HEK293 (cell line): ENCODE data around the gene CEP68.

ENCODE experiments used
- FEZF1 ChIP-seq: fragments of 450-650 bp; formaldehyde crosslinking; IDR thresholded peaks from 2 replicates; pipeline ENCODE4 v1.5.1; 2016; ENCODE audit warnings: missing biosample characterization, missing genetic modification characterization
- KLF1 ChIP-seq: fragments of 450-650 bp; formaldehyde crosslinking; IDR thresholded peaks from 2 replicates; pipeline ENCODE4 v1.5.1; 2016; ENCODE audit warnings: missing biosample characterization, missing genetic modification characterization
- OVOL3 ChIP-seq: fragments of 450-650 bp; formaldehyde crosslinking; IDR thresholded peaks from 2 replicates; pipeline ENCODE4 v1.5.1; 2016; ENCODE audit warnings: missing biosample characterization, missing genetic modification characterization
- SALL2 ChIP-seq: fragments of 450-650 bp; formaldehyde crosslinking; IDR thresholded peaks from 2 replicates; pipeline ENCODE4 v1.5.0; 2017; ENCODE audit warnings: missing biosample characterization, mild to moderate bottlenecking, missing genetic modification characterization, borderline replicate concordance
- WT1 ChIP-seq: fragments of 450-650 bp; formaldehyde crosslinking; IDR thresholded peaks from 2 replicates; pipeline ENCODE4 v1.5.1; 2016; ENCODE audit warnings: missing biosample characterization, missing genetic modification characterization
- YY1 ChIP-seq: fragments of 450-650 bp; formaldehyde crosslinking; IDR thresholded peaks from 2 replicates; pipeline ENCODE4 v1.5.1; 2018; ENCODE audit warnings: missing biosample characterization, missing genetic modification characterization
- ZBTB20 ChIP-seq: fragments of 450-650 bp; formaldehyde crosslinking; IDR thresholded peaks from 2 replicates; pipeline ENCODE4 v1.5.1; 2016; ENCODE audit warnings: missing biosample characterization, missing genetic modification characterization
- ZBTB21 ChIP-seq: fragments of 450-650 bp; formaldehyde crosslinking; IDR thresholded peaks from 2 replicates; pipeline ENCODE4 v1.5.1; 2017; ENCODE audit warnings: missing biosample characterization, missing genetic modification characterization
- ZBTB48 ChIP-seq: fragments of 450-650 bp; formaldehyde crosslinking; IDR thresholded peaks from 2 replicates; pipeline ENCODE4 v1.5.1; 2016; ENCODE audit warnings: missing biosample characterization, missing genetic modification characterization
- ZNF146 ChIP-seq: fragments of 450-650 bp; formaldehyde crosslinking; IDR thresholded peaks from 2 replicates; pipeline ENCODE4 v1.5.1; 2016; ENCODE audit warnings: missing biosample characterization, missing genetic modification characterization
- ZNF174 ChIP-seq: fragments of 450-650 bp; formaldehyde crosslinking; IDR thresholded peaks from 2 replicates; pipeline ENCODE4 v1.5.0; 2017; ENCODE audit warnings: missing biosample characterization, mild to moderate bottlenecking, missing genetic modification characterization
- ZNF2 ChIP-seq: fragments of 450-650 bp; formaldehyde crosslinking; IDR thresholded peaks from 2 replicates; pipeline ENCODE4 v1.5.1; 2016; ENCODE audit warnings: missing biosample characterization, missing genetic modification characterization
- ZNF239 ChIP-seq: fragments of 450-650 bp; formaldehyde crosslinking; IDR thresholded peaks from 2 replicates; pipeline ENCODE4 v1.5.1; 2016; ENCODE audit warnings: missing biosample characterization, missing genetic modification characterization
- ZNF514 ChIP-seq: fragments of 450-650 bp; formaldehyde crosslinking; IDR thresholded peaks from 2 replicates; pipeline ENCODE4 v1.5.1; 2016; ENCODE audit warnings: missing biosample characterization, missing genetic modification characterization
- ZNF549 ChIP-seq: fragments of 450-650 bp; IDR thresholded peaks from 2 replicates; pipeline ENCODE4 v1.5.1; 2018; ENCODE audit warnings: missing biosample characterization, missing genetic modification characterization, mild to moderate bottlenecking, inconsistent platforms, moderate library complexity
- ZXDB ChIP-seq: fragments of 450-650 bp; formaldehyde crosslinking; IDR thresholded peaks from 2 replicates; pipeline ENCODE4 v1.5.1; 2016; ENCODE audit warnings: missing biosample characterization, missing genetic modification characterization
- TF ChIP-seq, protein P1 (sequence below): fragments of 450-650 bp; formaldehyde crosslinking; IDR thresholded peaks from 2 replicates; pipeline ENCODE4 v1.5.1; 2016; ENCODE audit warnings: missing biosample characterization, missing genetic modification characterization, borderline replicate concordance
- TF ChIP-seq, protein P2 (sequence below): fragments of 450-650 bp; formaldehyde crosslinking; IDR thresholded peaks from 2 replicates; pipeline ENCODE4 v1.5.1; 2017; ENCODE audit warnings: missing biosample characterization, missing genetic modification characterization
- TF ChIP-seq, protein P3 (sequence below): fragments of 450-650 bp; formaldehyde crosslinking; optimal IDR thresholded peaks from 2 replicates; pipeline ENCODE3; 2016; ENCODE audit warnings: missing biosample characterization, mild to moderate bottlenecking, missing genetic modification characterization
- TF ChIP-seq, protein P4 (sequence below): fragments of 450-650 bp; formaldehyde crosslinking; IDR thresholded peaks from 2 replicates; pipeline ENCODE4 v1.5.1; 2016; ENCODE audit warnings: missing biosample characterization, missing genetic modification characterization
- TF ChIP-seq, protein P5 (sequence below): fragments of 450-650 bp; formaldehyde crosslinking; IDR thresholded peaks from 2 replicates; pipeline ENCODE4 v1.5.1; 2016; ENCODE audit warnings: missing biosample characterization, missing genetic modification characterization, low read depth
- TF ChIP-seq, protein P6 (sequence below): fragments of 450-650 bp; formaldehyde crosslinking; IDR thresholded peaks from 2 replicates; pipeline ENCODE4 v1.5.1; 2016; ENCODE audit warnings: missing biosample characterization, missing genetic modification characterization
- TF ChIP-seq, protein P7 (sequence below): fragments of 450-650 bp; formaldehyde crosslinking; IDR thresholded peaks from 2 replicates; pipeline ENCODE4 v1.5.1; 2016; ENCODE audit warnings: missing biosample characterization, missing genetic modification characterization
- TF ChIP-seq, protein P8 (sequence below): fragments of 450-650 bp; formaldehyde crosslinking; IDR thresholded peaks from 2 replicates; pipeline ENCODE4 v1.5.1; 2017; ENCODE audit warnings: missing biosample characterization, missing genetic modification characterization

Gene CEP68

DNA sequence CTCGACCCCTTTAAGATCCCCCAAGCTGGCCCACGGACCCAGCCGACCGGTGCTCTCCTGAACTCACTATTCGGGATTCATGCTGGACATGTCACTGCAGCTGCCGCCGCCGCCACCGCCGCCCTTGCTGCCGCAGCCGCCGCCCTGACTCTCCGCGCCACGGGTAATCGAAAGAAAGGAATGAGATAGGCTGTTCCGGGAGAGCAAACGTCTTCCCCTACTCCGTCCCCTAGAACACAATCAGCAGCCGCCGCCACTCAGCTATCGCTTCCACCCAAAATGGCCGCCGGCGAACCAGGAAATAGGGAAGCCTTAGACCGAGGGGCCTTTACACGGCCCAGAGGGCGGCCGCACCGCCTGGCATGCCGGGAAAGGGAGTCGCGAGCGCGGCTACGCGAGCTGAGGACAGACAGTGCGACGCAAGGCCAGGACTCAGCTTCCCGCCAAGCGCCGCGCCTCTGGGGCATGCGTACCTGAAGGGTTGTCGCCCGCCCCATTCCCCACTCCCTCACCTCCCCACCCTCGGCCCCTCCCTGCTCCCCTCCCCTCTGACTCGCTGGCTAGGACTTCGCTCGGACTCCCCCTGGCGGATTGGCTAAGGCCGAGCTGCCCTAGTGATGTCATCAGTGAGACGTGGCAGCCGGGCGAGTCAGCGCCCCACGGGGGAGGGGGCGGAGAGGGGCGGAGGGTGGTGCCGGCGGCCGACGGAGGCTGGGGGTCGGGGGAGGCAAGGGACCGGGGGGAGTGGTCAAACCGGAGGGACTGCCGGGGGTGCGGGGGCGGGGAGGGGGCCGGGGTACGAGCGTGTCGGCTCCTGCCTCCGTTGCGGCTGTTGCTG is 73.8 kb downstream of the CEP68 start, which contains the start of gene RAB1A (continued):
- TF ChIP-seq ZNF239 (no peak), ZNF514 (tag by site-specific recombination) (no peak), ZBTB48 (peak; percentile 83), ZNF2 (tag by site-specific recombination) (peak; percentile 50; the same call in 1 of the 2 replicates), ZBTB21 (tag by site-specific recombination) (peak; percentile 89), SALL2 (tag by site-specific recombination) (no peak), ZBTB20 (peak; percentile 42; the same call in 1 of the 2 replicates), OVOL3 (tag by site-specific recombination) (no peak), KLF1 (tag by site-specific recombination) (peak; percentile 73), ZNF174 (no peak), YY1 (tag by site-specific recombination) (peak; percentile 86), ZNF549 (tag by site-specific recombination) (no peak), ZXDB (tag by site-specific recombination) (peak; percentile 93), FEZF1 (peak; percentile 44; the same call in 1 of the 2 replicates), ZNF146 (no peak), WT1 (tag by site-specific recombination) (peak; percentile 77)
- TF ChIP-seq, protein P1, sequence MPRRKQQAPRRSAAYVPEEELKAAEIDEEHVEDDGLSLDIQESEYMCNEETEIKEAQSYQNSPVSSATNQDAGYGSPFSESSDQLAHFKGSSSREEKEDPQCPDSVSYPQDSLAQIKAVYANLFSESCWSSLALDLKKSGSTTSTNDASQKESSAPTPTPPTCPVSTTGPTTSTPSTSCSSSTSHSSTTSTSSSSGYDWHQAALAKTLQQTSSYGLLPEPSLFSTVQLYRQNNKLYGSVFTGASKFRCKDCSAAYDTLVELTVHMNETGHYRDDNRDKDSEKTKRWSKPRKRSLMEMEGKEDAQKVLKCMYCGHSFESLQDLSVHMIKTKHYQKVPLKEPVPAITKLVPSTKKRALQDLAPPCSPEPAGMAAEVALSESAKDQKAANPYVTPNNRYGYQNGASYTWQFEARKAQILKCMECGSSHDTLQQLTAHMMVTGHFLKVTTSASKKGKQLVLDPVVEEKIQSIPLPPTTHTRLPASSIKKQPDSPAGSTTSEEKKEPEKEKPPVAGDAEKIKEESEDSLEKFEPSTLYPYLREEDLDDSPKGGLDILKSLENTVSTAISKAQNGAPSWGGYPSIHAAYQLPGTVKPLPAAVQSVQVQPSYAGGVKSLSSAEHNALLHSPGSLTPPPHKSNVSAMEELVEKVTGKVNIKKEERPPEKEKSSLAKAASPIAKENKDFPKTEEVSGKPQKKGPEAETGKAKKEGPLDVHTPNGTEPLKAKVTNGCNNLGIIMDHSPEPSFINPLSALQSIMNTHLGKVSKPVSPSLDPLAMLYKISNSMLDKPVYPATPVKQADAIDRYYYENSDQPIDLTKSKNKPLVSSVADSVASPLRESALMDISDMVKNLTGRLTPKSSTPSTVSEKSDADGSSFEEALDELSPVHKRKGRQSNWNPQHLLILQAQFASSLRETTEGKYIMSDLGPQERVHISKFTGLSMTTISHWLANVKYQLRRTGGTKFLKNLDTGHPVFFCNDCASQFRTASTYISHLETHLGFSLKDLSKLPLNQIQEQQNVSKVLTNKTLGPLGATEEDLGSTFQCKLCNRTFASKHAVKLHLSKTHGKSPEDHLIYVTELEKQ (tag by site-specific recombination) = no peak
- TF ChIP-seq, protein P2, sequence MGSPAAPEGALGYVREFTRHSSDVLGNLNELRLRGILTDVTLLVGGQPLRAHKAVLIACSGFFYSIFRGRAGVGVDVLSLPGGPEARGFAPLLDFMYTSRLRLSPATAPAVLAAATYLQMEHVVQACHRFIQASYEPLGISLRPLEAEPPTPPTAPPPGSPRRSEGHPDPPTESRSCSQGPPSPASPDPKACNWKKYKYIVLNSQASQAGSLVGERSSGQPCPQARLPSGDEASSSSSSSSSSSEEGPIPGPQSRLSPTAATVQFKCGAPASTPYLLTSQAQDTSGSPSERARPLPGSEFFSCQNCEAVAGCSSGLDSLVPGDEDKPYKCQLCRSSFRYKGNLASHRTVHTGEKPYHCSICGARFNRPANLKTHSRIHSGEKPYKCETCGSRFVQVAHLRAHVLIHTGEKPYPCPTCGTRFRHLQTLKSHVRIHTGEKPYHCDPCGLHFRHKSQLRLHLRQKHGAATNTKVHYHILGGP (tag by site-specific recombination) = no peak
- TF ChIP-seq, protein P3, sequence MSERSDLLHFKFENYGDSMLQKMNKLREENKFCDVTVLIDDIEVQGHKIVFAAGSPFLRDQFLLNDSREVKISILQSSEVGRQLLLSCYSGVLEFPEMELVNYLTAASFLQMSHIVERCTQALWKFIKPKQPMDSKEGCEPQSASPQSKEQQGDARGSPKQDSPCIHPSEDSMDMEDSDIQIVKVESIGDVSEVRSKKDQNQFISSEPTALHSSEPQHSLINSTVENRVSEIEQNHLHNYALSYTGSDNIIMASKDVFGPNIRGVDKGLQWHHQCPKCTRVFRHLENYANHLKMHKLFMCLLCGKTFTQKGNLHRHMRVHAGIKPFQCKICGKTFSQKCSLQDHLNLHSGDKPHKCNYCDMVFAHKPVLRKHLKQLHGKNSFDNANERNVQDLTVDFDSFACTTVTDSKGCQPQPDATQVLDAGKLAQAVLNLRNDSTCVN (tag by site-specific recombination) = peak; percentile 61
- TF ChIP-seq, protein P4, sequence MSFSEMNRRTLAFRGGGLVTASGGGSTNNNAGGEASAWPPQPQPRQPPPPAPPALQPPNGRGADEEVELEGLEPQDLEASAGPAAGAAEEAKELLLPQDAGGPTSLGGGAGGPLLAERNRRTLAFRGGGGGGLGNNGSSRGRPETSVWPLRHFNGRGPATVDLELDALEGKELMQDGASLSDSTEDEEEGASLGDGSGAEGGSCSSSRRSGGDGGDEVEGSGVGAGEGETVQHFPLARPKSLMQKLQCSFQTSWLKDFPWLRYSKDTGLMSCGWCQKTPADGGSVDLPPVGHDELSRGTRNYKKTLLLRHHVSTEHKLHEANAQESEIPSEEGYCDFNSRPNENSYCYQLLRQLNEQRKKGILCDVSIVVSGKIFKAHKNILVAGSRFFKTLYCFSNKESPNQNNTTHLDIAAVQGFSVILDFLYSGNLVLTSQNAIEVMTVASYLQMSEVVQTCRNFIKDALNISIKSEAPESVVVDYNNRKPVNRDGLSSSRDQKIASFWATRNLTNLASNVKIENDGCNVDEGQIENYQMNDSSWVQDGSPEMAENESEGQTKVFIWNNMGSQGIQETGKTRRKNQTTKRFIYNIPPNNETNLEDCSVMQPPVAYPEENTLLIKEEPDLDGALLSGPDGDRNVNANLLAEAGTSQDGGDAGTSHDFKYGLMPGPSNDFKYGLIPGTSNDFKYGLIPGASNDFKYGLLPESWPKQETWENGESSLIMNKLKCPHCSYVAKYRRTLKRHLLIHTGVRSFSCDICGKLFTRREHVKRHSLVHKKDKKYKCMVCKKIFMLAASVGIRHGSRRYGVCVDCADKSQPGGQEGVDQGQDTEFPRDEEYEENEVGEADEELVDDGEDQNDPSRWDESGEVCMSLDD (tag by site-specific recombination) = 0 out of 2 replicates have a peak, but pooled peaks have one; percentile 26
- TF ChIP-seq, protein P5, sequence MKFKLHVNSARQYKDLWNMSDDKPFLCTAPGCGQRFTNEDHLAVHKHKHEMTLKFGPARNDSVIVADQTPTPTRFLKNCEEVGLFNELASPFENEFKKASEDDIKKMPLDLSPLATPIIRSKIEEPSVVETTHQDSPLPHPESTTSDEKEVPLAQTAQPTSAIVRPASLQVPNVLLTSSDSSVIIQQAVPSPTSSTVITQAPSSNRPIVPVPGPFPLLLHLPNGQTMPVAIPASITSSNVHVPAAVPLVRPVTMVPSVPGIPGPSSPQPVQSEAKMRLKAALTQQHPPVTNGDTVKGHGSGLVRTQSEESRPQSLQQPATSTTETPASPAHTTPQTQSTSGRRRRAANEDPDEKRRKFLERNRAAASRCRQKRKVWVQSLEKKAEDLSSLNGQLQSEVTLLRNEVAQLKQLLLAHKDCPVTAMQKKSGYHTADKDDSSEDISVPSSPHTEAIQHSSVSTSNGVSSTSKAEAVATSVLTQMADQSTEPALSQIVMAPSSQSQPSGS (tag by site-specific recombination) = peak; percentile 87
- TF ChIP-seq, protein P6, sequence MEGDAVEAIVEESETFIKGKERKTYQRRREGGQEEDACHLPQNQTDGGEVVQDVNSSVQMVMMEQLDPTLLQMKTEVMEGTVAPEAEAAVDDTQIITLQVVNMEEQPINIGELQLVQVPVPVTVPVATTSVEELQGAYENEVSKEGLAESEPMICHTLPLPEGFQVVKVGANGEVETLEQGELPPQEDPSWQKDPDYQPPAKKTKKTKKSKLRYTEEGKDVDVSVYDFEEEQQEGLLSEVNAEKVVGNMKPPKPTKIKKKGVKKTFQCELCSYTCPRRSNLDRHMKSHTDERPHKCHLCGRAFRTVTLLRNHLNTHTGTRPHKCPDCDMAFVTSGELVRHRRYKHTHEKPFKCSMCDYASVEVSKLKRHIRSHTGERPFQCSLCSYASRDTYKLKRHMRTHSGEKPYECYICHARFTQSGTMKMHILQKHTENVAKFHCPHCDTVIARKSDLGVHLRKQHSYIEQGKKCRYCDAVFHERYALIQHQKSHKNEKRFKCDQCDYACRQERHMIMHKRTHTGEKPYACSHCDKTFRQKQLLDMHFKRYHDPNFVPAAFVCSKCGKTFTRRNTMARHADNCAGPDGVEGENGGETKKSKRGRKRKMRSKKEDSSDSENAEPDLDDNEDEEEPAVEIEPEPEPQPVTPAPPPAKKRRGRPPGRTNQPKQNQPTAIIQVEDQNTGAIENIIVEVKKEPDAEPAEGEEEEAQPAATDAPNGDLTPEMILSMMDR = peak; percentile 82
- TF ChIP-seq, protein P7, sequence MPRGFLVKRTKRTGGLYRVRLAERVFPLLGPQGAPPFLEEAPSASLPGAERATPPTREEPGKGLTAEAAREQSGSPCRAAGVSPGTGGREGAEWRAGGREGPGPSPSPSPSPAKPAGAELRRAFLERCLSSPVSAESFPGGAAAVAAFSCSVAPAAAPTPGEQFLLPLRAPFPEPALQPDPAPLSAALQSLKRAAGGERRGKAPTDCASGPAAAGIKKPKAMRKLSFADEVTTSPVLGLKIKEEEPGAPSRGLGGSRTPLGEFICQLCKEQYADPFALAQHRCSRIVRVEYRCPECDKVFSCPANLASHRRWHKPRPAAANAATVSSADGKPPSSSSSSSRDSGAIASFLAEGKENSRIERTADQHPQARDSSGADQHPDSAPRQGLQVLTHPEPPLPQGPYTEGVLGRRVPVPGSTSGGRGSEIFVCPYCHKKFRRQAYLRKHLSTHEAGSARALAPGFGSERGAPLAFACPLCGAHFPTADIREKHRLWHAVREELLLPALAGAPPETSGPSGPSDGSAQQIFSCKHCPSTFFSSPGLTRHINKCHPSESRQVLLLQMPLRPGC (tag by site-specific recombination) = no peak
- TF ChIP-seq, protein P8, sequence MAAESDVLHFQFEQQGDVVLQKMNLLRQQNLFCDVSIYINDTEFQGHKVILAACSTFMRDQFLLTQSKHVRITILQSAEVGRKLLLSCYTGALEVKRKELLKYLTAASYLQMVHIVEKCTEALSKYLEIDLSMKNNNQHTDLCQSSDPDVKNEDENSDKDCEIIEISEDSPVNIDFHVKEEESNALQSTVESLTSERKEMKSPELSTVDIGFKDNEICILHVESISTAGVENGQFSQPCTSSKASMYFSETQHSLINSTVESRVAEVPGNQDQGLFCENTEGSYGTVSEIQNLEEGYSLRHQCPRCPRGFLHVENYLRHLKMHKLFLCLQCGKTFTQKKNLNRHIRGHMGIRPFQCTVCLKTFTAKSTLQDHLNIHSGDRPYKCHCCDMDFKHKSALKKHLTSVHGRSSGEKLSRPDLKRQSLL (tag by site-specific recombination) = no peak
